Astrocyte (in vitro differentiated cells and primary cell): ENCODE data around the gene EVA1B. TPM values are rescaled to one million over a fixed set of nuclear protein-coding genes. Genes with fewer than 3 reads are reported as not detected.
A peak's percentile ranks its signal among the peaks of the same experiment; 100 is the strongest.

Experiments
- DNase-seq: peaks from one replicate; pipeline ENCODE4 v3.0.0-alpha.2; 2010; ENCODE audit warnings: low read depth
- FAIRE-seq: peaks from 2 replicates; lab custom pipeline; 2011; peaks lifted over from hg19 to GRCh38; lab: Jason Lieb, UNC
- H2AFZ ChIP-seq: 2 replicates; pipeline ENCODE4 v1.6.0; 2012; ENCODE audit warnings: low read depth, low read length, inconsistent platforms
- H3K27ac ChIP-seq: 2 replicates; pipeline ENCODE4 v1.5.1; 2011; ENCODE audit warnings: low read depth, low read length, inconsistent platforms
- H3K27me3 ChIP-seq: 2 replicates; pipeline ENCODE4 v1.6.0; 2011; ENCODE audit warnings: low read length, inconsistent platforms; ENCODE audit not compliant: insufficient read depth
- H3K36me3 ChIP-seq: 2 replicates; pipeline ENCODE4 v1.5.1; 2011; ENCODE audit warnings: low read length, inconsistent platforms; ENCODE audit not compliant: insufficient read depth
- H3K4me1 ChIP-seq: 2 replicates; pipeline ENCODE4 v1.5.1; 2011; ENCODE audit warnings: low read length, inconsistent platforms; ENCODE audit not compliant: insufficient read depth
- H3K4me2 ChIP-seq: 2 replicates; pipeline ENCODE4 v1.6.0; 2012; ENCODE audit warnings: low read length, inconsistent platforms
- H3K4me3 ChIP-seq: 2 replicates; pipeline ENCODE4 v1.5.1; 2011; ENCODE audit warnings: low read depth, mild to moderate bottlenecking, low read length, inconsistent platforms; ENCODE audit not compliant: insufficient read depth
- H3K79me2 ChIP-seq: 2 replicates; pipeline ENCODE4 v1.6.0; 2012; ENCODE audit warnings: mild to moderate bottlenecking, low read length, inconsistent platforms; ENCODE audit not compliant: insufficient read depth
- H3K9ac ChIP-seq: 2 replicates; pipeline ENCODE4 v1.6.0; 2012; ENCODE audit warnings: mild to moderate bottlenecking, low read length, inconsistent platforms
- H3K9me3 ChIP-seq: 2 replicates; pipeline ENCODE4 v1.5.1; 2012; ENCODE audit warnings: low read depth, mild to moderate bottlenecking, low read length, inconsistent platforms; ENCODE audit not compliant: insufficient read depth
- H4K20me1 ChIP-seq: 2 replicates; pipeline ENCODE4 v1.6.0; 2012; ENCODE audit warnings: low read length, inconsistent platforms; ENCODE audit not compliant: insufficient read depth
- H3K27ac Mint-ChIP-seq: one replicate; pipeline ENCODE4 v1.8.0; 2021; ENCODE audit warnings: mild to moderate bottlenecking, mixed read lengths; ENCODE audit not compliant: unreplicated experiment
- H3K27me3 Mint-ChIP-seq: one replicate; pipeline ENCODE4 v1.8.0; 2021; ENCODE audit warnings: low read depth, mixed read lengths; ENCODE audit not compliant: unreplicated experiment
- H3K36me3 Mint-ChIP-seq: one replicate; pipeline ENCODE4 v1.8.0; 2021; ENCODE audit warnings: low read depth, mixed read lengths; ENCODE audit not compliant: unreplicated experiment
- H3K4me1 Mint-ChIP-seq: one replicate; pipeline ENCODE4 v1.8.0; 2021; ENCODE audit warnings: low read depth, mixed read lengths; ENCODE audit not compliant: unreplicated experiment
- H3K4me3 Mint-ChIP-seq: one replicate; pipeline ENCODE4 v1.8.0; 2021; ENCODE audit warnings: mild to moderate bottlenecking, moderate library complexity, mixed read lengths; ENCODE audit not compliant: unreplicated experiment
- H3K9me3 Mint-ChIP-seq: one replicate; pipeline ENCODE4 v1.8.0; 2021; ENCODE audit warnings: mild to moderate bottlenecking, mixed read lengths; ENCODE audit not compliant: unreplicated experiment
- EZH2 ChIP-seq: IDR thresholded peaks from 2 replicates; pipeline ENCODE4 v1.6.1; 2012; ENCODE audit warnings: mild to moderate bottlenecking, low read length, inconsistent platforms; ENCODE audit not compliant: insufficient read depth
- total RNA-seq: library from RNA; stranded (reverse); gene quantifications from 2 replicates; pipeline ENCODE4 v1.2.1, GENCODE V29; 2021
- TF ChIP-seq, protein P1 (sequence below): IDR thresholded peaks from 2 replicates; pipeline ENCODE4 v1.5.1; 2011; ENCODE audit warnings: low read depth, mild to moderate bottlenecking, inconsistent platforms, low read length, moderate library complexity; ENCODE audit not compliant: insufficient read depth

Gene EVA1B
- total RNA-seq, 1 donor from 2014 or later = 57.3 TPM

GRCh38 chr1:36354486-36354885 lies 31.0 kb upstream of the EVA1B start:
- H3K4me1 ChIP-seq = peaks cover 42% of the 10 kb centered on the region
- TF ChIP-seq, protein P1, sequence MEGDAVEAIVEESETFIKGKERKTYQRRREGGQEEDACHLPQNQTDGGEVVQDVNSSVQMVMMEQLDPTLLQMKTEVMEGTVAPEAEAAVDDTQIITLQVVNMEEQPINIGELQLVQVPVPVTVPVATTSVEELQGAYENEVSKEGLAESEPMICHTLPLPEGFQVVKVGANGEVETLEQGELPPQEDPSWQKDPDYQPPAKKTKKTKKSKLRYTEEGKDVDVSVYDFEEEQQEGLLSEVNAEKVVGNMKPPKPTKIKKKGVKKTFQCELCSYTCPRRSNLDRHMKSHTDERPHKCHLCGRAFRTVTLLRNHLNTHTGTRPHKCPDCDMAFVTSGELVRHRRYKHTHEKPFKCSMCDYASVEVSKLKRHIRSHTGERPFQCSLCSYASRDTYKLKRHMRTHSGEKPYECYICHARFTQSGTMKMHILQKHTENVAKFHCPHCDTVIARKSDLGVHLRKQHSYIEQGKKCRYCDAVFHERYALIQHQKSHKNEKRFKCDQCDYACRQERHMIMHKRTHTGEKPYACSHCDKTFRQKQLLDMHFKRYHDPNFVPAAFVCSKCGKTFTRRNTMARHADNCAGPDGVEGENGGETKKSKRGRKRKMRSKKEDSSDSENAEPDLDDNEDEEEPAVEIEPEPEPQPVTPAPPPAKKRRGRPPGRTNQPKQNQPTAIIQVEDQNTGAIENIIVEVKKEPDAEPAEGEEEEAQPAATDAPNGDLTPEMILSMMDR = no peak
- TF ChIP-seq EZH2 = no peak
- Mint-ChIP-seq H3K36me3 (peaks cover 37% of the 10 kb centered on the region), H3K27ac (no peak overlapping the region), H3K9me3 (no peaks in the 10 kb centered on the region), H3K4me1 (peaks cover 45% of the 10 kb centered on the region), H3K27me3 (no peaks in the 10 kb centered on the region), H3K4me3 (no peak overlapping the region)
- FAIRE-seq = no peak
- no peak overlapping the region for H2AFZ ChIP-seq
- H3K4me3 ChIP-seq = no peak overlapping the region
- no peaks in the 10 kb centered on the region for H3K27me3 ChIP-seq
- no peaks in the 10 kb centered on the region for H3K9me3 ChIP-seq
- H3K79me2 ChIP-seq = peaks cover 22% of the 10 kb centered on the region
- DNase-seq = no peak
- no peak overlapping the region for H3K9ac ChIP-seq
- H3K27ac ChIP-seq = no peak overlapping the region
- H4K20me1 ChIP-seq = peaks cover 12% of the 10 kb centered on the region
- peaks cover 30% of the 10 kb centered on the region for H3K36me3 ChIP-seq
- H3K4me2 ChIP-seq = no peak overlapping the region

DNA sequence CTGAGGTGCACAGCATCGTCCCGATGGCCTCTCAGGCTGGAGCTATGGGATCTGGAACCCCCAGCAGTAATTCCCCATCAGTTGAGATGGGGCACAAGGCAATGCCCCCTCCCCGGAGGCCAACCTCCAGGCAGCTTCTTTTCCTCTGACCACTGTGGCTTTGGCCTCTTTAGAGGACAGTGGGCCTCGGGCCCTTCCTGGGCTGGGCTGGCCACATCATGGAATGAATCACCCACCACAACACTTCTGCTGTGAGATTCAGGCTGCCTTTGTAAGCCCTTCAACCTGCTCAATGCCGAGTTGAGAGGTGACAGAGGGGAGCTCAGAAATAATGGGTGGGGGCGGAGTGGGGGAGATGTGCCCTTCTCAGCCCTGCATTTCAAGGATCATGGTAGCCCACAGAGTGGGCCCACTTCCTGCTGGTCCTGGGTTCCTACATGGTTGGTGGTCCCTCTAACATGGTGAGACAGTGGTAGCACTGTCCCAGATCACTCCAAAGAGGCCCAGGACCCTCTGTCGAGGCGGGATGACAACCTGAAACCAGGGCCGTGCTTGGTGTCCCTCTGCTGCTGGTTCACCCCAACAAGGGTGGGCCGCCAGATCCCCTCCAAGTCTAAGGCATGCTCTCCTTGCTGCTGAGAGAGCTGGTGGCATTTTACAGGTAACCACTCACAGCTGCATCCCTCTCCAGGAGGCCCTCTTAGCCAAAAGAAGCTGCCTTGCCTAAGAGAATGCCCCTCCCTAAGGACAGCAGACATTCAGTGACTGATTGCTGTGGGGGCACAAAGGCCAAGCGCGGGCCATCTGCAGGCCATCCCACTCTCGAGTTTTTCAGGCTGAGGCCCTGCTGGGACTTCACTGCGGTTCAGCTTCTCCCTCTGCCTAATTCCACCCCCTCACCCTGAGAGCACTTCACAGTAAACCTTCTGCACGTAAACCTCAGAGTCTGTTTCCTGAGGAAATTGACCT lies 29.7 kb upstream of the EVA1B start:
- Histone ChIP-seq H3K4me2 (peak overlapping the region; percentile 83), H3K27ac (peak overlapping the region; percentile 98), H3K9me3 (no peaks in the 10 kb centered on the region), H3K9ac (peak overlapping the region; percentile 84), H3K79me2 (peaks cover 10% of the 10 kb centered on the region), H3K4me3 (peak overlapping the region; percentile 20), H4K20me1 (peaks cover under 1% of the 10 kb centered on the region), H2AFZ (no peak overlapping the region), H3K27me3 (no peaks in the 10 kb centered on the region), H3K36me3 (peaks cover 26% of the 10 kb centered on the region), H3K4me1 (peaks cover 47% of the 10 kb centered on the region)
- DNase-seq (peak; percentile 78), FAIRE-seq (no peak)
- H3K36me3 Mint-ChIP-seq = peaks cover 36% of the 10 kb centered on the region
- H3K27me3 Mint-ChIP-seq = no peaks in the 10 kb centered on the region
- no peaks in the 10 kb centered on the region for H3K9me3 Mint-ChIP-seq
- TF ChIP-seq EZH2 = no peak
- TF ChIP-seq, protein P1 = no peak
- H3K27ac Mint-ChIP-seq = peak overlapping the region; percentile 100
- peaks cover 54% of the 10 kb centered on the region for H3K4me1 Mint-ChIP-seq
- no peak overlapping the region for H3K4me3 Mint-ChIP-seq
